DND-41 (cell line): ENCODE measurements around the gene AHCYL2.

Experiments
- ATAC-seq: fragments of 200-7000 bp; cut with Tn5 transposase; 3 replicates; pipeline ENCODE4 v1.9.1; 2021; ENCODE audit warnings: low read depth; ENCODE audit not compliant: insufficient read depth
- DNase-seq: peaks from one replicate; pipeline ENCODE4 v3.0.0-alpha.2; 2020
- H2AFZ ChIP-seq: 2 replicates; pipeline ENCODE4 v1.6.0; 2012; ENCODE audit warnings: low read depth, low read length
- H3K27ac ChIP-seq: 2 replicates; pipeline ENCODE4 v1.5.1; 2012; ENCODE audit warnings: low read length, inconsistent platforms
- H3K27me3 ChIP-seq: fragments of 200-600 bp; sonication (generic); 2 replicates; pipeline ENCODE4 v1.6.0; 2012; ENCODE audit warnings: low read length, mild to moderate bottlenecking, inconsistent platforms; ENCODE audit not compliant: insufficient read depth, poor library complexity
- H3K36me3 ChIP-seq: 2 replicates; pipeline ENCODE4 v1.5.1; 2012; ENCODE audit warnings: low read length, inconsistent platforms; ENCODE audit not compliant: insufficient read depth
- H3K4me1 ChIP-seq: 2 replicates; pipeline ENCODE4 v1.5.1; 2012; ENCODE audit warnings: mild to moderate bottlenecking, low read length; ENCODE audit not compliant: insufficient read depth
- H3K4me2 ChIP-seq: 2 replicates; pipeline ENCODE4 v1.6.0; 2012; ENCODE audit warnings: mild to moderate bottlenecking, moderate library complexity, low read length, inconsistent platforms; ENCODE audit not compliant: insufficient read depth
- H3K4me3 ChIP-seq, 2 experiments: fragments of 200-600 bp in 1 of 2; shearing (Covaris generic) in 1 of 2; 2 replicates each; pipeline ENCODE4 v1.5.1; 2012 to 2016; ENCODE audit warnings: inconsistent platforms in 2 of 2, low read length in 2 of 2, mild to moderate bottlenecking in 2 of 2, low read depth in 1 of 2, moderate library complexity in 1 of 2
- H3K79me2 ChIP-seq: 2 replicates; pipeline ENCODE4 v1.6.0; 2012; ENCODE audit warnings: low read length, inconsistent platforms; ENCODE audit not compliant: insufficient read depth
- H3K9ac ChIP-seq: 2 replicates; pipeline ENCODE4 v1.6.0; 2012; ENCODE audit warnings: low read depth, mild to moderate bottlenecking, inconsistent platforms, low read length, moderate library complexity
- H3K9me3 ChIP-seq: 2 replicates; pipeline ENCODE4 v1.5.1; 2012; ENCODE audit warnings: low read length, moderate library complexity, mild to moderate bottlenecking, inconsistent platforms; ENCODE audit not compliant: insufficient read depth, severe bottlenecking
- H4K20me1 ChIP-seq: 2 replicates; pipeline ENCODE4 v1.6.0; 2012; ENCODE audit warnings: low read length; ENCODE audit not compliant: insufficient read depth
- CTCF ChIP-seq: IDR thresholded peaks from 2 replicates; pipeline ENCODE4 v1.5.1; 2012; ENCODE audit warnings: borderline replicate concordance, low read length, moderate library complexity, mild to moderate bottlenecking; ENCODE audit not compliant: poor library complexity, severe bottlenecking; ENCODE audit errors: extremely low read depth
- EZH2 ChIP-seq: IDR thresholded peaks from 3 replicates; pipeline ENCODE4 v1.6.1; 2012; ENCODE audit warnings: borderline replicate concordance, low read depth, mild to moderate bottlenecking, moderate library complexity, low read length, inconsistent platforms; ENCODE audit not compliant: severe bottlenecking

The AHCYL2 gene

GRCh38 chr7:129203050-129203741 is 21.6 kb upstream of the AHCYL2 start:
- H3K4me2 ChIP-seq: no peak overlapping the region
- H3K27ac ChIP-seq: no peak overlapping the region
- H3K9me3 ChIP-seq: no peaks in the 10 kb centered on the region
- no peaks in the 10 kb centered on the region for H3K4me1 ChIP-seq
- H3K36me3 ChIP-seq: no peaks in the 10 kb centered on the region
- H3K27me3 ChIP-seq: no peaks in the 10 kb centered on the region
- no peaks in the 10 kb centered on the region for H3K79me2 ChIP-seq
- H4K20me1 ChIP-seq: peaks cover 7% of the 10 kb centered on the region
- TF ChIP-seq CTCF: no peak
- DNase-seq: no peak
- H3K9ac ChIP-seq: no peak overlapping the region
- H2AFZ ChIP-seq: no peak overlapping the region
- no peak overlapping the region for H3K4me3 ChIP-seq
- no peak for ATAC-seq

- no peak overlapping the region for H3K9ac ChIP-seq
- no peaks in the 10 kb centered on the region for H3K4me1 ChIP-seq
- H3K79me2 ChIP-seq: no peaks in the 10 kb centered on the region
- H3K36me3 ChIP-seq: peaks cover 2% of the 10 kb centered on the region; the same call in 1 of the 2 replicates
- no peak overlapping the region for H3K4me2 ChIP-seq
- ATAC-seq (no peak), DNase-seq (no peak)
- H2AFZ ChIP-seq: no peak overlapping the region
- H3K27me3 ChIP-seq: no peaks in the 10 kb centered on the region
- peaks cover 7% of the 10 kb centered on the region; the same call in 1 of the 2 replicates for H4K20me1 ChIP-seq
- H3K4me3 ChIP-seq: no peak overlapping the region
- TF ChIP-seq EZH2 (no peak), CTCF (no peak)
- no peak overlapping the region for H3K27ac ChIP-seq
- no peaks in the 10 kb centered on the region for H3K9me3 ChIP-seq
Observed at GRCh38 chr7:129205126-129205818, 19.6 kb upstream of the AHCYL2 start.

GRCh38 chr7:129205987-129206785 is 18.6 kb upstream of the AHCYL2 start:
- no peak overlapping the region for H3K4me3 ChIP-seq
- TF ChIP-seq EZH2 (no peak), CTCF (no peak)

More at GRCh38 chr7:129205987-129206785, 18.6 kb upstream of the AHCYL2 start:
- Histone ChIP-seq H3K9ac (no peak overlapping the region), H2AFZ (no peak overlapping the region), H4K20me1 (peaks cover 7% of the 10 kb centered on the region; the same call in 1 of the 2 replicates), H3K9me3 (no peaks in the 10 kb centered on the region), H3K36me3 (peaks cover 11% of the 10 kb centered on the region), H3K27me3 (no peaks in the 10 kb centered on the region), H3K79me2 (no peaks in the 10 kb centered on the region), H3K4me2 (no peak overlapping the region), H3K27ac (no peak overlapping the region), H3K4me1 (no peaks in the 10 kb centered on the region)
- ATAC-seq: no peak
- no peak for DNase-seq
